ENCODE measurements around the gene WDR43.

Gene WDR43

DNA sequence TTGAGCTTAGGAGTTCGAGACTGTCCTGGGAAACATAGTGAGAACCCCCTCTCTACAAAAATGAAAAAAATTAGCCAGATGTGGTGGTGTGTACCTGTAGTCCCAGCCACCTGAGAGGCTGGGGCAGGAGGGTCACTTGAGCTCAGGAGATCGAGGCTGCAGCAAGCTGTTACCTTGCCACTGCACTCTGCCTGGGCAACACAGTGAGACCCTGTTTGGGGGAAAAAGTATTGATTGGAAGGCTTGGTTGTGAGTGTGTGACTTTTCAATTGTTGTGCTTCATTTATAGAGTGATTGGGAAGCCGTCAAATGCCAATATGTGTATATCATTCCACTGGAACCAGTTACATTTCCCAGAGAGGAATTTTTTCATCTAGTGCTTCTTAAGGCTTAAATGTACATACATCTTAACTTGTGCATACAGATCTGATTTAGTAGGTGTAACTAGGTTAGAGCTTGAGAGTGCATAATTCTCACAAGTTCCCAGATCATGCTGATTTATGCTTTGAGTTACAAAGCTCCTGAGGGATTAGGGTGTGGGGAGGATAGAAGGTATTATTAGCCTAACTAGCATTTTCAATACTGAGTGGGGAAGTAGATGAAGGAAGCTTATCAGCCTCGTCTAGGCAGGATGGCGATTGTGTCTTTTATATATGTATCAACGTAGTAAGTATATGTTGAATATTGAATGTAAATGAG is 15.3 kb downstream of the WDR43 start:
- no peak for DNase-seq (ENCODE audit: low read depth, low spot score)

DNA sequence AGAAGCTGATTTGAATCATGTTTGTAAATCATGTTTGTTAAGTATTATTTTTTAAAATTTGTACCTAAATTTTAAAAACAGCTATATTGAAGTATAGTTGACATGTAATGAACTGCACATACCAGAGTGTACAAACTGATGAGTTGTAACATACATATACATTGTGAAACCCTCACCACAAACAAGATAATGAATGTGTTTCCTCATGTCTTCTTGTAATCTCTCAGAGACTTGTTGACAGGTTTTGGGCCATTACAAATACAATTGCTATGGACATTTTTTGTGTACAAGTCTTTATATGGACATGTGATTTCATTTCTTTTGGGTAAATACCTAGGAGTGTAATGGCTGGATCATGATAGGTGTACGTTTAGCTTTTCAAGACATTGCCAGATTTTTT is 21.5 kb downstream of the WDR43 start:
- DNase-seq (ENCODE audit: low read depth, low spot score), result no peak

DNA sequence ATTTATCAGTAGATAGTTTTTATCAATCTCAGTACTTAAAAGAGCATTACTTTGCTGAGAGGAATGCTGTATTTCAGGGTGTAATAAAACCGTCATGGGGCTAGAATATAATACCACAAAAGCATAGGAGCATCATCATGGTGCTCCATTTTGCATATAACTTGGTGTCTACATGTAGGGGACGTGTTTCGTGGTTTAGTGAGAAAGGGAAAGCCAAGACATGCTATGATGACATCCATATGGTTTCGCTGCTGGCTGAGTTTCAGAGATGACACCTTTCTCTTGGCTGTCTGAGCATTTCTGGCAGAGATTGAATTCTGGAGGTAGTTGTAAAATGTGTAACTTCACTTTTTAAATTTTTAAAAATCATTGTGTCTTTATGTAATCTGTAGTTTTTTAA is 32.4 kb downstream of the WDR43 start:
- no peak for DNase-seq (ENCODE audit: low read depth, low spot score)

DNA sequence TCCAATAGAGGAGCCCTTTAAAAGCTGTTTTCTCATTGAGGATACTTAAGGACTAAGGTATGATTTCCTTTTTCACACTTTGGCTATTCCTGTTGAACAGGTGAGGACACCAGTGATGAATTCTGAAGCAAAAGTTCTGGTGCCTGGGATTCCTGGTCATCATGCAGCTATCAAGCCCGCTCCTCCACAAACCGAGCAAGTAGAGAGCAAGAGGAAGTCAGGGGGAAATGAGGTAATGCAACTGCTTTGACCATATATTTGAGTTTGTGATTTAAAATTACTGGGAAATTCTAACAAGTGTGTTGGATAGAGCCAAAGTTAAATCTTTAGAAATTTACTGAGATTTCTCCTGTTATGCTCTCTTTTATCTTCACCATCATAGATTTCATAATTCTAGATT is 33.0 kb downstream of the WDR43 start:
- DNase-seq (ENCODE audit: low read depth, low spot score), result no peak

GRCh38 chr2:28927878-28928277 is 33.4 kb downstream of the WDR43 start:
- DNase-seq (ENCODE audit: low read depth, low spot score), result no peak

- DNase-seq (ENCODE audit: low read depth, low spot score), result no peak
These were observed 35.1 kb downstream of the WDR43 start for GRCh38 chr2:28929581-28929980.

GRCh38 chr2:28930205-28930604 is 35.7 kb downstream of the WDR43 start:
- no peak for DNase-seq (ENCODE audit: low read depth, low spot score)

DNA sequence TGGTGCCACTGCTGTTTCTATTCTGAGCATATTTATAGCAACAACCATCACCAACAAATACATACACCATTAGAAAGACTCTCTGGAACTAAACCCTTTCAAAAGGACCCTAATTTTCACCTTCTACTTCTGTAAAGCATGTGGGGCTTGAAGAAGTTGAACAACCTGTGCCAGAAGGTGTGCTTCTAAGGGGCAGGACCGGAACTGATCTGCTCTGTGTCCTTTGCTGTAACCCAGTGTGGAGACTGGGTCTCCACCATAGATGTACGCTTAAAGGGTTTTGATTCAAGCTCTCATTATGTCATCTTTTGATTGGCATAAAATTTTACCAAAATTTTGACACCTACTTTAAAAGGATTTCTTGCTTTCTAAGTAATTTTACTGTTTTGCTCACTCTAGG is 40.3 kb downstream of the WDR43 start:
- DNase-seq (ENCODE audit: low read depth, low spot score), result no peak

GRCh38 chr2:28941008-28941407 is 46.5 kb downstream of the WDR43 start:
- no peak for DNase-seq (ENCODE audit: low read depth, low spot score)

GRCh38 chr2:28944535-28945248 is 50.2 kb downstream of the WDR43 start:
- no peak for DNase-seq (ENCODE audit: low read depth, low spot score)

GRCh38 chr2:28948160-28948559 is 53.7 kb downstream of the WDR43 start:
- DNase-seq (ENCODE audit: low read depth, low spot score), result no peak

GRCh38 chr2:28949190-28949589 is 54.7 kb downstream of the WDR43 start:
- no peak for DNase-seq (ENCODE audit: low read depth, low spot score)

DNA sequence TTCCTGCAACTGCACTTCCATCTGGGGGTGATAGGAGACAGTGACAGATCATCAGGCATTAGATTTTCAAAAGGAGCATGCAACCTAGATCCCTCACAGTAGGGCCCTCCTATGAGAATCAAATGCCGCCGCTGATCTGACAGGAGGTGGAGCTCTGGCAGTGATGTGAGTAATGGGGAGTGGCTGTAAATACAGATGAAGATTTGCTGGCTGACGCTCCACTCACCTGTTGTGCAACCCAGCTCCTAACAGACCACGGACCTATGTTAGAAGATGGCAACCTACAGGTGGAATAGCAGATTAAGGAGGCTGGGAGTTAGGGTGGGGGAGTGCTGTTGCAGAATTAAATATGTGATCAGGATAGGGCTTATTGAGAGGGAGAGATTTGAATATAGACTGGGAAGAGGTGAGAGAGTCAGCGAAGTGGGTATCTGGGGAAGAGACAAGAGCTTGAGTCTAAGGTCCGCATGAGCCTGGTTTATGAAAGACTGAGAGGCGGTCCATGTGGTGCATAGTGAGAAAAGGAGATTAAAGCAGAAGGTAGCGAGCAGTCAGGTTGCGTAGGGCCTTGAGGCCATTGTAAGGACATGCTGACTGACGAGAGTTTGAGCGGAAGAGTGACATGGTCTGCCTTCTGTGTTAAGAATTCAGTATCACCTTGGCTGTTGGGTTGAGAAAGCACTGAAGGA is 55.3 kb downstream of the WDR43 start:
- DNase-seq (ENCODE audit: low read depth, low spot score), result no peak

GRCh38 chr2:28950941-28951630 is 56.6 kb downstream of the WDR43 start:
- no peak for DNase-seq (ENCODE audit: low read depth, low spot score)

DNA sequence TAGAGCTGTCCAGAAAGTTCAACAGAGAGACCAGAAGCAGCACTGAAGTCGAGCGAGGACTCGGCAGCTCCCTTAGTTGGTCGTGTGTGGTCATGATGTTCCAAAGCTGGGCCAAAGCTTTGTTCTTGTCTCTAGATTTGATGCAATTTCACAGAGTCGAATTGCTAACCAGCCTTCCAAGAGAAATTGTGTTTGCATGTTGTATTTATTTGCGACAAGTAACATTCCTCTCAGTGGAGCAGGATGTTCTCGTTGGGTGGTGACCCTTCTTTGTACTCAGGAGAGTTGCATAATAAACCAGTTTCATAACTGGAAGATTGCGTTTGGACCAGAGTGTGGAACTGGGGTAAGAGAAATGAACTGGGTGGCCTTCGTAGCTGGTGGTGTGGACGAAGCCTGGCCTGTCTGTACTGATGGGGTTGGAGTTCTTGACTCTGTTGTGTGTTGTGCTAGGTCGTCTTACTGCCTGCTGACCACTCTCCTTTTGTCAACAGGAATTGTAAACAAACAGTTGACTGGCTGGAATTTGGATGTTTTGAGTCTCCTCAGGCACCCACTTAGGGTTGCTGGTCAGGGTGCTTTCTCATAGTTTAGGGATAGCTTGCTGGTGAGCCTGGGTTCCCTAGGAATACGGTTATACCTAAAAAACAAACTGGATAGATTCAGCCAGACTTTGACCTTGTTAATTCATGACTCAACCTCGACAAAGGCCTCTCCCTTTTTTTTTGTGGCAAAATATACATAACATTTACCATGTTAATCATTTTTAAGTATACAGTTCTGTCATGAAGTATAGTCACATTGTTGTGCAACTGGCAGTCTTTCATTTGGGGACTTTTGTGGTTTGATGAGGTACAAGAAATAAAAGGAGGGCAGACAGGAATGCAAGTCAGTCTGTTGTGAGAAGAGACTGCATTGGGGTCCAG is 57.7 kb downstream of the WDR43 start:
- DNase-seq (ENCODE audit: low read depth, low spot score), result no peak

- no peak for DNase-seq (ENCODE audit: low read depth, low spot score)
These were observed 58.4 kb downstream of the WDR43 start for GRCh38 chr2:28952836-28953211.

- DNase-seq (ENCODE audit: low read depth, low spot score), result no peak
These were observed 61.0 kb downstream of the WDR43 start for GRCh38 chr2:28955467-28955866.

GRCh38 chr2:28956415-28956826 is 62.0 kb downstream of the WDR43 start:
- DNase-seq (ENCODE audit: low read depth, low spot score), result peak; percentile 19

- no peak for DNase-seq (ENCODE audit: low read depth, low spot score)
These were observed 62.4 kb downstream of the WDR43 start for GRCh38 chr2:28956890-28957289.

GRCh38 chr2:28958689-28959088 is 64.2 kb downstream of the WDR43 start:
- DNase-seq (ENCODE audit: low read depth, low spot score), result no peak

- no peak for DNase-seq (ENCODE audit: low read depth, low spot score)
These were observed 65.9 kb downstream of the WDR43 start for GRCh38 chr2:28960401-28960800.
